SHP77 (cell line): ENCODE measurements around the gene MYLIP.
A peak's percentile ranks its signal among the peaks of the same experiment; 100 is the strongest.

Experiments used
- DNase-seq, 2 experiments: peaks; one replicate each; lab custom pipeline; 2025; lab: John Stamatoyannopoulos, UW

MYLIP gene

GRCh38 chr6:16139556-16139955, 10.7 kb downstream of the MYLIP start:
- DNase-seq: no peak

- no peak for DNase-seq
Observed at GRCh38 chr6:16140607-16141006, 11.7 kb downstream of the MYLIP start.

- no peak for DNase-seq
Observed at GRCh38 chr6:16141514-16141913, 12.6 kb downstream of the MYLIP start.

GRCh38 chr6:16145038-16145437, 16.2 kb downstream of the MYLIP start:
- DNase-seq: no peak

- peak in 1 of 2 experiments; percentile 12 for DNase-seq
Observed at GRCh38 chr6:16146028-16146427, 17.1 kb downstream of the MYLIP start.

GRCh38 chr6:16146527-16146955, 17.7 kb downstream of the MYLIP start:
- peak; percentile 47 to 52 for DNase-seq

GRCh38 chr6:16148498-16148897, 19.6 kb downstream of the MYLIP start:
- DNase-seq: no peak

GRCh38 chr6:16149305-16149704, 20.4 kb downstream of the MYLIP start:
- no peak for DNase-seq

GRCh38 chr6:16150098-16150497, 21.2 kb downstream of the MYLIP start:
- no peak for DNase-seq

- no peak for DNase-seq
Observed at GRCh38 chr6:16153211-16153820, 24.4 kb downstream of the MYLIP start.

GRCh38 chr6:16154904-16155303, 26.0 kb downstream of the MYLIP start:
- DNase-seq: no peak

GRCh38 chr6:16157492-16157891, 28.6 kb downstream of the MYLIP start:
- DNase-seq: no peak

GRCh38 chr6:16157909-16158308, 29.0 kb downstream of the MYLIP start:
- DNase-seq: peak; percentile 75 to 85

GRCh38 chr6:16158943-16159557, 30.2 kb downstream of the MYLIP start:
- DNase-seq: no peak

- no peak for DNase-seq
Observed at GRCh38 chr6:16160794-16161193, 31.9 kb downstream of the MYLIP start.

GRCh38 chr6:16162003-16162402, 33.1 kb downstream of the MYLIP start:
- DNase-seq: no peak

- no peak for DNase-seq
Observed at GRCh38 chr6:16163066-16163465, 34.2 kb downstream of the MYLIP start.

- no peak for DNase-seq
Observed at GRCh38 chr6:16163535-16164300, 34.8 kb downstream of the MYLIP start.

- no peak for DNase-seq
Observed at GRCh38 chr6:16165641-16166040, 36.8 kb downstream of the MYLIP start.

- DNase-seq: no peak
Observed at GRCh38 chr6:16166871-16167608, 38.2 kb downstream of the MYLIP start.

- DNase-seq: no peak
Observed at GRCh38 chr6:16168121-16168520, 39.2 kb downstream of the MYLIP start.

- peak; percentile 8 to 41 for DNase-seq
Observed at GRCh38 chr6:16168858-16169257, 40.0 kb downstream of the MYLIP start.

GRCh38 chr6:16171400-16171799, 42.5 kb downstream of the MYLIP start:
- DNase-seq: no peak
